DOHH2 (cell line): ENCODE measurements around the gene PAXX.

Experiments used
- EZH2phosphoT487 ChIP-seq: fragments of 200-600 bp; sonication (generic); IDR thresholded peaks from 2 replicates; pipeline ENCODE4 v1.6.1; 2017; ENCODE audit warnings: borderline replicate concordance, mild to moderate bottlenecking, antibody characterized with exemption, low read length, moderate library complexity, mixed read lengths
- TF ChIP-seq, protein P1 (sequence below): fragments of 200-600 bp; sonication (generic); IDR thresholded peaks from one replicate; pipeline ENCODE4 v1.5.1; 2014; ENCODE audit warnings: antibody characterized with exemption, mild to moderate bottlenecking, low read depth, low read length; ENCODE audit not compliant: poor library complexity, severe bottlenecking

DNA sequence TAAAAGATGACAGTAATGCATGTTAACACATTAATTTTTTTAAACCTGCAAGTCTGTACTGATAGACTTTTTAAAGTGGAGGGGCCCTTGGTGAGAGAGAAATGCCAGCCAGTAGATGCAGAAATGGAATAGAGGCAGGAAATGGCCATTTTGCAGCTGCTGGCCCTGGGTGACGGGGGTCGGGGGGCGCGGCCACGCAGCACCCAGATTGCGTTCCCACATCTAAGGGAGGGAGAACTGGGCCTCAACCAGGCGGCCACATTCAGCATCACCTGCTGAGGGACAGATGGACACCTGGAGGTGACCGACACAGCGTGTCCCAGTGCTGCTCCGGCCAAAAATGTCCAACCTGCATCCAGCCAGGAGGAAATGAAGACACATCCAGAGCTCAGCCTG lies 10.4 kb downstream of the PAXX start:
- TF ChIP-seq, protein P1, sequence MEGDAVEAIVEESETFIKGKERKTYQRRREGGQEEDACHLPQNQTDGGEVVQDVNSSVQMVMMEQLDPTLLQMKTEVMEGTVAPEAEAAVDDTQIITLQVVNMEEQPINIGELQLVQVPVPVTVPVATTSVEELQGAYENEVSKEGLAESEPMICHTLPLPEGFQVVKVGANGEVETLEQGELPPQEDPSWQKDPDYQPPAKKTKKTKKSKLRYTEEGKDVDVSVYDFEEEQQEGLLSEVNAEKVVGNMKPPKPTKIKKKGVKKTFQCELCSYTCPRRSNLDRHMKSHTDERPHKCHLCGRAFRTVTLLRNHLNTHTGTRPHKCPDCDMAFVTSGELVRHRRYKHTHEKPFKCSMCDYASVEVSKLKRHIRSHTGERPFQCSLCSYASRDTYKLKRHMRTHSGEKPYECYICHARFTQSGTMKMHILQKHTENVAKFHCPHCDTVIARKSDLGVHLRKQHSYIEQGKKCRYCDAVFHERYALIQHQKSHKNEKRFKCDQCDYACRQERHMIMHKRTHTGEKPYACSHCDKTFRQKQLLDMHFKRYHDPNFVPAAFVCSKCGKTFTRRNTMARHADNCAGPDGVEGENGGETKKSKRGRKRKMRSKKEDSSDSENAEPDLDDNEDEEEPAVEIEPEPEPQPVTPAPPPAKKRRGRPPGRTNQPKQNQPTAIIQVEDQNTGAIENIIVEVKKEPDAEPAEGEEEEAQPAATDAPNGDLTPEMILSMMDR, result no peak
- no peak for TF ChIP-seq EZH2phosphoT487
